Body of pancreas (tissue), 4 donors: ENCODE measurements around the gene MRTFA.
"Not testable (repeated sequence)": the region's sequence is repeated elsewhere in the genome, so short reads cannot be mapped to it uniquely, and the experiment has no call there.

Experiments used
- CTCF ChIP-seq, 7 experiments: fragments of 450-650 bp in 4 of 7; fragments of 200-600 bp in 3 of 7; sonication (generic) in 3 of 7; IDR thresholded peaks; one replicate each; pipeline ENCODE4 v1.5.1; 2016 to 2019; ENCODE audit warnings: antibody characterized with exemption in 7 of 7
- POLR2A ChIP-seq, 3 donors: fragments of 450-650 bp; IDR thresholded peaks; one replicate each; pipeline ENCODE4 v1.6.1; 2016; ENCODE audit warnings: antibody characterized with exemption in 3 of 3, mild to moderate bottlenecking in 2 of 3

- not testable (repeated sequence) for TF ChIP-seq CTCF, POLR2A (IDR thresholded peaks at IDR 0.05)
Measured at GRCh38 chr22:40676166-40676565, 39.6 kb upstream of the MRTFA start.
